ENCODE data around the gene MYH6.

MYH6 gene

GRCh38 chr14:23359167-23359626 is 48.9 kb downstream of the MYH6 start:
- TF ChIP-seq GABPA (IDR thresholded peaks at IDR 0.05; ENCODE audit: low read depth) (no peak), REST (IDR thresholded peaks at IDR 0.05; ENCODE audit: insufficient replicate concordance, low read depth) (no peak), SPI1 (IDR thresholded peaks at IDR 0.05; ENCODE audit: borderline replicate concordance, low read depth) (no peak), POLR2AphosphoS5 (IDR thresholded peaks at IDR 0.05; ENCODE audit: low read depth) (no peak), CTCF (IDR thresholded peaks at IDR 0.05; ENCODE audit: insufficient read depth, low read length) (no peak)
- Histone ChIP-seq H3K27ac (replicated peaks) (no peak overlapping the region), H3K4me3 (replicated peaks; ENCODE audit: insufficient read depth, low read length) (no peak overlapping the region), H3K27me3 (ENCODE audit: insufficient read depth, poor library complexity, severe bottlenecking) (peaks cover 30% of the 10 kb centered on the region)
- DNase-seq (ENCODE audit: low read depth in 1 of 2, low spot score in 1 of 2) = no peak

- TF ChIP-seq REST (IDR thresholded peaks at IDR 0.05; ENCODE audit: insufficient replicate concordance, low read depth) (no peak), GABPA (IDR thresholded peaks at IDR 0.05; ENCODE audit: low read depth) (no peak), CTCF (IDR thresholded peaks at IDR 0.05; ENCODE audit: insufficient read depth, low read length) (no peak), POLR2AphosphoS5 (IDR thresholded peaks at IDR 0.05; ENCODE audit: low read depth) (no peak), SPI1 (IDR thresholded peaks at IDR 0.05; ENCODE audit: borderline replicate concordance, low read depth) (no peak)
- Histone ChIP-seq H3K27me3 (ENCODE audit: insufficient read depth, poor library complexity, severe bottlenecking) (peaks cover 31% of the 10 kb centered on the region), H3K27ac (replicated peaks) (no peak overlapping the region), H3K4me3 (replicated peaks; ENCODE audit: insufficient read depth, low read length) (no peak overlapping the region)
- DNase-seq (ENCODE audit: low read depth in 1 of 2, low spot score in 1 of 2) = no peak
Measured at GRCh38 chr14:23358553-23359166, 49.4 kb downstream of the MYH6 start.

- TF ChIP-seq SPI1 (IDR thresholded peaks at IDR 0.05; ENCODE audit: borderline replicate concordance, low read depth) (no peak), GABPA (IDR thresholded peaks at IDR 0.05; ENCODE audit: low read depth) (no peak), CTCF (IDR thresholded peaks at IDR 0.05; ENCODE audit: insufficient read depth, low read length) (no peak), REST (IDR thresholded peaks at IDR 0.05; ENCODE audit: insufficient replicate concordance, low read depth) (no peak), POLR2AphosphoS5 (IDR thresholded peaks at IDR 0.05; ENCODE audit: low read depth) (no peak)
- no peak overlapping the region for H3K4me3 ChIP-seq (replicated peaks; ENCODE audit: insufficient read depth, low read length)
- H3K27me3 ChIP-seq (ENCODE audit: insufficient read depth, poor library complexity, severe bottlenecking) = peaks cover 29% of the 10 kb centered on the region
Measured at GRCh38 chr14:23358042-23358441, 50.0 kb downstream of the MYH6 start.

More at GRCh38 chr14:23358042-23358441, 50.0 kb downstream of the MYH6 start:
- H3K27ac ChIP-seq (replicated peaks) = no peak overlapping the region
- DNase-seq (ENCODE audit: low read depth in 1 of 2, low spot score in 1 of 2) = no peak

Measured in HL-60 (cell line).